ENCODE results near the gene ALG9. TPM values are rescaled to one million over a fixed set of nuclear protein-coding genes. Genes with fewer than 3 reads are reported as not detected.

The ALG9 gene
- total and polyA plus RNA-seq, 9 donors, result 21.2 to 29.7 (median 25.0) TPM

GRCh38 chr11:111838054-111838453 is 33.3 kb downstream of the ALG9 start:
- DNase-seq, result no peak
- Histone ChIP-seq H3K4me1 (ENCODE audit: control insufficient read depth, insufficient read depth, low read length) (no peaks in the 10 kb centered on the region), H3K27me3 (ENCODE audit: control insufficient read depth, insufficient read depth, low read length) (no peaks in the 10 kb centered on the region), H3K27ac (ENCODE audit: low read length) (no peak overlapping the region), H3K4me3 (ENCODE audit: low read length) (no peak overlapping the region), H3K9me3 (replicated peaks; ENCODE audit: control insufficient read depth, low read depth, low read length) (no peaks in the 10 kb centered on the region), H3K36me3 (ENCODE audit: control insufficient read depth, insufficient read depth, low read length) (peaks cover 28% of the 10 kb centered on the region)
- 100% methylated on average over 1 of the region's 5 CpGs for WGBS (ENCODE audit: insufficient coverage)

GRCh38 chr11:111837366-111837891 is 34.0 kb downstream of the ALG9 start:
- peaks cover 30% of the 10 kb centered on the region for H3K36me3 ChIP-seq (ENCODE audit: control insufficient read depth, insufficient read depth, low read length)
- DNase-seq, result no peak
- H3K27me3 ChIP-seq (ENCODE audit: control insufficient read depth, insufficient read depth, low read length), result no peaks in the 10 kb centered on the region
- H3K9me3 ChIP-seq (replicated peaks; ENCODE audit: control insufficient read depth, low read depth, low read length), result no peaks in the 10 kb centered on the region
- no peaks in the 10 kb centered on the region for H3K4me1 ChIP-seq (ENCODE audit: control insufficient read depth, insufficient read depth, low read length)
- no peak overlapping the region for H3K27ac ChIP-seq (ENCODE audit: low read length)
- no peak overlapping the region for H3K4me3 ChIP-seq (ENCODE audit: low read length)
- WGBS (ENCODE audit: insufficient coverage), result 80% methylated on average over 1 of the region's 5 CpGs

GRCh38 chr11:111836721-111837120 is 34.7 kb downstream of the ALG9 start:
- Histone ChIP-seq H3K9me3 (replicated peaks; ENCODE audit: control insufficient read depth, low read depth, low read length) (no peaks in the 10 kb centered on the region), H3K36me3 (ENCODE audit: control insufficient read depth, insufficient read depth, low read length) (peaks cover 30% of the 10 kb centered on the region), H3K27me3 (ENCODE audit: control insufficient read depth, insufficient read depth, low read length) (no peaks in the 10 kb centered on the region), H3K4me3 (ENCODE audit: low read length) (no peak overlapping the region), H3K4me1 (ENCODE audit: control insufficient read depth, insufficient read depth, low read length) (no peaks in the 10 kb centered on the region), H3K27ac (ENCODE audit: low read length) (no peak overlapping the region)
- 80% methylated on average over 1 of the region's 1 CpG for WGBS (ENCODE audit: insufficient coverage)
- no peak for DNase-seq

GRCh38 chr11:111836162-111836561 is 35.2 kb downstream of the ALG9 start:
- H3K9me3 ChIP-seq (replicated peaks; ENCODE audit: control insufficient read depth, low read depth, low read length), result no peaks in the 10 kb centered on the region
- 63% methylated on average over 1 of the region's 1 CpG for WGBS (ENCODE audit: insufficient coverage)
- H3K27me3 ChIP-seq (ENCODE audit: control insufficient read depth, insufficient read depth, low read length), result no peaks in the 10 kb centered on the region
- H3K36me3 ChIP-seq (ENCODE audit: control insufficient read depth, insufficient read depth, low read length), result peaks cover 32% of the 10 kb centered on the region
- H3K4me1 ChIP-seq (ENCODE audit: control insufficient read depth, insufficient read depth, low read length), result no peaks in the 10 kb centered on the region
- H3K4me3 ChIP-seq (ENCODE audit: low read length), result no peak overlapping the region
- DNase-seq, result no peak
- H3K27ac ChIP-seq (ENCODE audit: low read length), result no peak overlapping the region

- Histone ChIP-seq H3K27me3 (ENCODE audit: control insufficient read depth, insufficient read depth, low read length) (no peaks in the 10 kb centered on the region), H3K27ac (ENCODE audit: low read length) (no peak overlapping the region), H3K4me3 (ENCODE audit: low read length) (no peak overlapping the region), H3K36me3 (ENCODE audit: control insufficient read depth, insufficient read depth, low read length) (peaks cover 35% of the 10 kb centered on the region), H3K4me1 (ENCODE audit: control insufficient read depth, insufficient read depth, low read length) (no peaks in the 10 kb centered on the region), H3K9me3 (replicated peaks; ENCODE audit: control insufficient read depth, low read depth, low read length) (no peaks in the 10 kb centered on the region)
- DNase-seq, result no peak
- 100% methylated on average over 2 of the region's 7 CpGs for WGBS (ENCODE audit: insufficient coverage)
Measured at GRCh38 chr11:111835665-111836064, 35.7 kb downstream of the ALG9 start.

GRCh38 chr11:111834432-111835163 is 36.8 kb downstream of the ALG9 start:
- no peak overlapping the region for H3K4me3 ChIP-seq (ENCODE audit: low read length)
- no peaks in the 10 kb centered on the region for H3K4me1 ChIP-seq (ENCODE audit: control insufficient read depth, insufficient read depth, low read length)
- H3K27ac ChIP-seq (ENCODE audit: low read length), result no peak overlapping the region
- 52% methylated on average over 2 of the region's 3 CpGs for WGBS (ENCODE audit: insufficient coverage)
- peak; percentile 37 for DNase-seq
- H3K9me3 ChIP-seq (replicated peaks; ENCODE audit: control insufficient read depth, low read depth, low read length), result no peaks in the 10 kb centered on the region
- peaks cover 34% of the 10 kb centered on the region for H3K36me3 ChIP-seq (ENCODE audit: control insufficient read depth, insufficient read depth, low read length)
- H3K27me3 ChIP-seq (ENCODE audit: control insufficient read depth, insufficient read depth, low read length), result no peaks in the 10 kb centered on the region

GRCh38 chr11:111833524-111833923 is 37.9 kb downstream of the ALG9 start:
- Histone ChIP-seq H3K4me1 (ENCODE audit: control insufficient read depth, insufficient read depth, low read length) (no peaks in the 10 kb centered on the region), H3K27me3 (ENCODE audit: control insufficient read depth, insufficient read depth, low read length) (no peaks in the 10 kb centered on the region), H3K4me3 (ENCODE audit: low read length) (no peak overlapping the region), H3K9me3 (replicated peaks; ENCODE audit: control insufficient read depth, low read depth, low read length) (no peaks in the 10 kb centered on the region), H3K27ac (ENCODE audit: low read length) (no peak overlapping the region), H3K36me3 (ENCODE audit: control insufficient read depth, insufficient read depth, low read length) (peaks cover 34% of the 10 kb centered on the region)
- DNase-seq, result no peak
- WGBS (ENCODE audit: insufficient coverage), result 71% methylated on average over 2 of the region's 4 CpGs

GRCh38 chr11:111829185-111829968 is 42.0 kb downstream of the ALG9 start:
- no peak for DNase-seq
- Histone ChIP-seq H3K4me3 (ENCODE audit: low read length) (no peak overlapping the region), H3K27ac (ENCODE audit: low read length) (no peak overlapping the region), H3K36me3 (ENCODE audit: control insufficient read depth, insufficient read depth, low read length) (peaks cover 10% of the 10 kb centered on the region), H3K27me3 (ENCODE audit: control insufficient read depth, insufficient read depth, low read length) (no peaks in the 10 kb centered on the region), H3K9me3 (replicated peaks; ENCODE audit: control insufficient read depth, low read depth, low read length) (no peaks in the 10 kb centered on the region), H3K4me1 (ENCODE audit: control insufficient read depth, insufficient read depth, low read length) (no peaks in the 10 kb centered on the region)
- WGBS (ENCODE audit: insufficient coverage), result no CpG with 5 or more reads among the region's 5 CpGs

- no peaks in the 10 kb centered on the region for H3K9me3 ChIP-seq (replicated peaks; ENCODE audit: control insufficient read depth, low read depth, low read length)
- H3K36me3 ChIP-seq (ENCODE audit: control insufficient read depth, insufficient read depth, low read length), result peaks cover 5% of the 10 kb centered on the region
- no peaks in the 10 kb centered on the region for H3K27me3 ChIP-seq (ENCODE audit: control insufficient read depth, insufficient read depth, low read length)
- no peaks in the 10 kb centered on the region for H3K4me1 ChIP-seq (ENCODE audit: control insufficient read depth, insufficient read depth, low read length)
- DNase-seq, result peak; percentile 26
- no peak overlapping the region for H3K27ac ChIP-seq (ENCODE audit: low read length)
- no peak overlapping the region for H3K4me3 ChIP-seq (ENCODE audit: low read length)
- WGBS (ENCODE audit: insufficient coverage), result no CpG with 5 or more reads among the region's 2 CpGs
Measured at GRCh38 chr11:111826322-111826950, 44.9 kb downstream of the ALG9 start.

GRCh38 chr11:111823629-111824028 is 47.8 kb downstream of the ALG9 start:
- Histone ChIP-seq H3K36me3 (ENCODE audit: control insufficient read depth, insufficient read depth, low read length) (peaks cover 2% of the 10 kb centered on the region), H3K4me3 (ENCODE audit: low read length) (no peak overlapping the region), H3K27ac (ENCODE audit: low read length) (no peak overlapping the region), H3K9me3 (replicated peaks; ENCODE audit: control insufficient read depth, low read depth, low read length) (no peaks in the 10 kb centered on the region), H3K27me3 (ENCODE audit: control insufficient read depth, insufficient read depth, low read length) (no peaks in the 10 kb centered on the region), H3K4me1 (ENCODE audit: control insufficient read depth, insufficient read depth, low read length) (peaks cover 8% of the 10 kb centered on the region)
- no peak for DNase-seq

All from muscle of leg (tissue), 11 donors.